NCI-H1417 (cell line): ENCODE measurements around the gene THSD7B.

Source experiments
- DNase-seq, 3 experiments: peaks; one replicate each; lab custom pipeline; 2025; lab: John Stamatoyannopoulos, UW

THSD7B gene

DNA sequence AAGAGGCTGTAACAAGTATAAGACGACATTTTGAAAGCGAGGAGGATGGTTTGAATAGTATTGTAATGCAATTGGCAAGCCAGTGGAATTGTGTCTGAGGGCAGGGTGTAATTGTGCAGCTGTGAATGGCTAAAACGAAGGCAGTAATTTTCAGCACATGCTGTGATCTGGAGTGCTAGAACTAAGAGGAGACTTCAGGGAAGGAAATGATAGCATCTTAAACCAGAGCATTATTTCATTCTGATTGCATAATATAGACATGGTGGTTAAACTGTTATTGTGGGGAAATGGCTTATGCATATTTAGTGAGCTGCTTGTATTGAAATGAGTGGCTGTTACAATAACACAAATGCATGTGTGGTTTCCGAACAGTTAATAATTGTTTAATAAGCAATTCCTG, 36.3 kb downstream of the THSD7B start:
- DNase-seq: no peak

DNA sequence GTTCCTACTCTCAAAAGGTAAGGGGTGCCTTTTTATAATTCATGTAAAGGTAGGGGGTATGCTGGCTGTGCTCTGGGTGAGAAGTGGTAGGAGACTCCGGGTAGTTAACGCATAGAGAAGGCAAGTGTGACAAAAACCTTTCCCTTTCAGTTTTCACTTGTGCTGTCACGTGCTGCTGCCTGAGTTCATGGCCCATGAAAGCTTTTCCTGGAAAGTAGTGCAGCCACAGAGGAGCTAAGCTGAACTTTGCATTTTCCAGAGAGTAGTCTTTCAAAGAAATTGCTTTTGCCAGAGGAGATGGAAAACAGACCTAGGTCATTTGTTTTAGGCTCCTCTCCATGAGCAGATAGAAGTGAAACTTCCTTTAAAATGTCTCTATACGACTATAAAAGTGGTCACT, 44.7 kb downstream of the THSD7B start:
- no peak for DNase-seq

DNA sequence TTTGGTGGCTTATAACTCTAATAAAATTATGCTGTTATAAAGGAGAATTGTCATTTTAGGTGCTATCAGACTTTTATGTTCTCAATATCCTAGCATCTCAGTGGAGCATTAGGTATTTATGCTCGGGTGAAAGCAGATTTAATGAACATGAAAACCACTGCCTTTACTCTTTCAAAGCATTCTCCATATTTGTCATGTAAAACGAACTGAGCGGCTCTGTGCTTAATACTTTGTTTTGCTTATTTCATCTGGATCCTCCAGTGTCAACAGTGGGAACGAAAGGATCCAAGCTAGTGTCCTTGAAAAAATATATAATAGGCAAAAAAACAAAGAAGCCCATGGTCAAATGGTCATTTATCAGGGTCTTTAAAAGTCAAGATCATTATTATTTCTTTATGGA, 53.5 kb downstream of the THSD7B start:
- no peak for DNase-seq

DNA sequence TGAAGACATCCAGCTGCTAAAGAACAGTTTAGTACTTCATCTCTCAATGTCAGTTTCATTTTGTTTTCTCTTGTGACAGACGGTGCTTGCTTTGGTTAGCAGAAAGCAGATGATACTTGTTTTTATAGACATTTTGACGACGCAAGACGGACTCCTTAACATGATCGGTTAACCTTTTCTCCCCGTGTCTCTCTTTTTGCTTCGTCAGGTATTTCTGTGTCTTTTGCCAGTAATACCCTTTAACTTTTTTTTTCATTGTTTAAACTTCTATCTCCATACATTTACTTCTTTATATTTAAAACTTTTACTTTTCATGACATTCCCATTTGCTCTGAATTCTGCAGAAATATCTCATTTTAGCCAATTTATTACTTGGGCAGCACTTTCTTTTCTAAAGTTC, 57.9 kb downstream of the THSD7B start:
- DNase-seq: no peak

DNA sequence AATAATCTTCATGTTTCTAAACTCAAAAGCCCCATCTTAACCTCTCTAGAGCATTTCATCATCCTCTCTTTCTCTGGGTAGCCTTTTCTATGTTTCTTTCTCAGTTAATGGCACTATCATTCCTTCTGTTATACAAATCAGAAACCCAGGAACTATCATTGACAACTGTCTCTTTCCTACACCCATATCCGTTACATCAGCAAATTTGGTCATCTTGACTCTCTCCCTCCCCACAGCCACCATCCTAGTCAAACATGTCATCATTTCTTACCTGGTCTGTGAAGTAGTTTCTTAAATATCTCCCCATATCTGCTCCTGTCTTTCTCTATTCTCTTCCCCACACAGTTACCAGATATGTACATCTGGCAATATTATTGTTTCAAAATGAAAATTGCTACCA, 62.8 kb downstream of the THSD7B start:
- no peak for DNase-seq

DNA sequence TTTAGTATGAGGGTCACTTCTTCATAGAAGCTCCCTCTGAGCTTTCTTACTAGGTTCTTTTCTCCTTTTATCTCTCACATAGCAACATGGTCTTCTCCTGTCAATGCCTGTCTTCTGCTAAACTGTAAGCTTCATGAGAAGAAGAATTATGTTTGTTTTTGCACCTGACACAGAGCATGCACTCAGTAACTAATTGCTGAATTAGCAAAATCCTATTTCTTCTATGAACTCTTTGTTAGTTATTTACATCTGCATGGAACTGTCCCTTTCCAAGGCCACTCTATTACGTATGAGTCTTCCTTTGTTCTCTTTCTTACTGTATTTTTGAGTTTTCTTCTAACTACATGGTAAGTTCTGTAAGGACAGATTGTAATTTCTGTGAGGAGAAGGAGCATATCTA, 63.4 kb downstream of the THSD7B start:
- no peak for DNase-seq

DNA sequence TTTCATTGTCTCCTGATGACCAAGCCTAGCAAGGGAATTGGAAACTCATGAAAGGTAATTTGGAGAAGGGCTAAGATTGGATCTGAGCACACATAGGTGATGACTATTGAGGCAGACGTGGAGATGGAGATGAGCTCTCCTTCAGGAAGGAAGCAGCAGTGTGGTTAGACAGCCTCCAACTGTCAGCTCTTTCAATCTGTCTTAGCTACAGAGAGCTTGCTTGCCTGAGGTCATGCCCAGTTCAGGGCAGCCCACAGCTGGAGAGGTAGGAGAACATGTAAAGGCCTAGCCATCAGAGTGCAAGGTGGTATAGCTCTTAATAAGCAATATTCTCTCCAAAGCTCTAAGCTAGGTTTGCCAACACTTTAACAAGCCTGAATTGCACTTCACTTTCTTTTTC, 79.2 kb downstream of the THSD7B start:
- DNase-seq: no peak

DNA sequence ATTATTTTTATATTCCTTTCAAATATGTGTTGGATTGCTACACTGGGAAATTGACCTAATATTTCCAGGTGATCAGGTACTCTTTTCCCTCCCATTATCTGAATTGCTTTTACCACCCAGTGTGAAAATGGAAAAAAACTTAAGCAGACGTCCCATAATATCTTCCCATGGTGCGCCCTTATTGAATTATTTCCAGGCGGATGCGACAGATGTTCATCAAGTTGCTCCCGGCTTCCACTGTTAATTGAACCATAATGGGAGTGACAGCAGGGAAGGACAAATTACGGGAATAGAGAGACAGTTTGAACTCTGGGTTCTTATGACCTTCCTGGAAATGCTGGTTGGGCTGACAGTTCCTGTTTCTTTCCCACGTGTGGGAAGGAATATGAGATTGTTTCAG, 93.3 kb downstream of the THSD7B start:
- peak in 2 of 3 experiments; percentile 13 to 63 for DNase-seq

DNA sequence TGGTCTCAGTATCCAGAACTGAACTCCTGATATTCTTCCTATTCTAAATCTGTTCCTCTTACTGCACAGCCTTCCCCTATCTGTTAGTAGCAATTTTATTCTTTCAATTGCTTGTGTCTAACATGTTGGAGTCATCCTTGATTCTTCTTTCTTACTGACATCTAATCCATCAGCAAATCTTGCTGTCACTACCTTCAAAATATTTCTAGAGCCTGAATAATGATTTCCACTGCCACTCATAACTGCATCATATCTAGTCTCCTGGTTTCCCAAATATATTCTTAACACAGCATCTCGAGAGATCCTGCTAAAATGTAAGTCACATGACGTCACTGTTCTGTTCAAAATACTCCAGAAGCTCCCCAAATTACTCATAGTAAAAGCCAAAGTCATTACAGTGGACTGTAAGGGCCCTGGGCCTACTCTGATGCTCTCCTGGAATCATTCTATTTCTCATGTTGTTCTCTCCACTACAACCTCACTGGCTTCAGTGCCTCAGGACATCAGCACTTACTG, 95.2 kb downstream of the THSD7B start:
- DNase-seq: no peak

DNA sequence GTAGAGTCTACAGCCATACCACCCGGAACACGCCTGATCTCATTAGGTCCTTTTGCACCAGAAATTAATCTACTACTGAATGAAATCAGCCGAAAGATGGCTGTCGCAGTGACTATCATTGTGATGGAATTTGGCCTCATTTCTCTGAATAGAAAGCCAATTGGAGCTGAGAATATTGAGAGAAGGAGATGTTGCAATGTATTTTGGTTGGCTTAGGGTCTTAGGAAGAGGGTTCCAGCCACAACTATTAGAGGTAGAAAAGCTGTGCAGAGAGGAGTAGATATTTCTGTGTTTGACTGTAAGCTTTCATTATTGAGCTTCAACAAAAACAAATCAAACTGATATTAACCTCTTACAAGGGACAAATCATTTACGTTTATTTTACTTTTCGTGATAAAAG, 98.1 kb downstream of the THSD7B start:
- no peak for DNase-seq

DNA sequence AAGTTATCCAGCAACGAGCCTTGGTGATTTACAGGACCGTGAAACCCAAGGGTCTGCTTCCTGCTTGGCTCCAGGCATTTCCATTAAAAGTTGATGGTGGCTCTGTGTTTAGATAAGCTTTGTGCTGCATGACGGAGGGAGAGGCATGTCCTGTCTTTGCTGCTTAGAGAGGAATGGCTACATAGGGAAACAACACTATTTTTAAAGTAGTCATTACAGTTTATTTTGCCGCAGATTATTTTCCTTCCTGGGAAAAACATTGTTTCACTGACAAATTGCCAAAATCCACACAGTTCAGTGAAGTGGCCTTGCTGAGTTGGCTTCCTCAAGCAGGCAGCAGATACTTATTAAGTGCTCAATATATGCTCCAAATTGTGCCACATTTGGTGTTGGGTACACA, 98.5 kb downstream of the THSD7B start:
- no peak for DNase-seq

DNA sequence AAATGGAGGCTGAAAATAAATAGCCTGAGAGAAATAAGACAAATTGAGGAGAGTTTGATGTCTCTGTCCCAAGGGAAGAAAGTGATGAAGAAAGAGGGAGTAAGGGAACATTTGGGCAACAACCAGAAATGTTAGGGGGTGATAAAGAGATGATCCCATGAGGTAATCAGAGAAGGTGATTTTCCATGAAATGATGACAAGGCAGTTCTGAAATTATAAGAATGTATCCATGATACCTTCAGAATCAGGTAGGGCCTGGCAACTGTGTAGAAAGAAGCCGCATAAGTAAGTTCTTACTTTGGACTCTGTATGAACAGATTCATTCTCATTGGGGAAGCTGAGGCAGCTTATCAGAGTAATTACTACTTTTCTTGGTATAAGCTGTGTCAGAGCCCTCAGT, 106.1 kb downstream of the THSD7B start:
- DNase-seq: no peak

DNA sequence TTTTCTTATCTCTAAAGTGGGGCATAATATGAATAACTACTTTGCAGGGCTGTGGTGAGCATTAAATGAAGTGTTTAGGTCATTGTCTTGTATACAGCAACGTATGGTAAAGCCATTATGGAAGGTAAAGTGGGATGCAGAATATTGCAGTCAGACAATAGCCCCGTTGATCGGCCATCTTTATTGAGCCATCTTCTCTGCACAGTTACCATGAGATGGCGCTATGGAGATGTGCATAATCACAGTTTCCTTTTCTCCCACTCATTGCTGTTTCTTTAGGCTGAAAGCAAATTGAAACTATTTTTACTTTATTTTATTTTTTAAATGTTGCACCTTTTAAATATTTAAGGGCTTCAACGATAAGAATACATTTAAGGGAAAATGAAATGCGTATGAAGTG, 108.9 kb downstream of the THSD7B start:
- peak in 2 of 3 experiments; percentile 3 to 13 for DNase-seq

DNA sequence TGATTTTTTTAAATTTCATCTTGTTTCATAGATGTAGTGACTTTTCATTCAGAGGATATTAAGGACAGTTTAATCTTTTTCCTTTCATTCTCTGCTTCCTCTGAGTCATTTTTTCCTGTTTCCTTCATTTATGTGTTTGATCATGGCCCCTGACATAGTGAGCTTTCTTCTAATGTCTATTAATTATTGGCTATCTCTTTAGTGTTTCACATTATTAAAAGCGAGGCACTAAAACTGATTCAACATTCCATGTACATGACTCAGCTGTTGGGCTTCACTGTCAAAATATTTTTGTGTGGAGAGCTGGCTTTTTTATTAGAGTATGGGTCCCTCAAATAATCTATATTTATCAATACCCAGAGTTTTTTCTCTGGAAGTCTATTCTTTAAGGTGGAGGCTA, 125.8 kb downstream of the THSD7B start:
- DNase-seq: no peak

DNA sequence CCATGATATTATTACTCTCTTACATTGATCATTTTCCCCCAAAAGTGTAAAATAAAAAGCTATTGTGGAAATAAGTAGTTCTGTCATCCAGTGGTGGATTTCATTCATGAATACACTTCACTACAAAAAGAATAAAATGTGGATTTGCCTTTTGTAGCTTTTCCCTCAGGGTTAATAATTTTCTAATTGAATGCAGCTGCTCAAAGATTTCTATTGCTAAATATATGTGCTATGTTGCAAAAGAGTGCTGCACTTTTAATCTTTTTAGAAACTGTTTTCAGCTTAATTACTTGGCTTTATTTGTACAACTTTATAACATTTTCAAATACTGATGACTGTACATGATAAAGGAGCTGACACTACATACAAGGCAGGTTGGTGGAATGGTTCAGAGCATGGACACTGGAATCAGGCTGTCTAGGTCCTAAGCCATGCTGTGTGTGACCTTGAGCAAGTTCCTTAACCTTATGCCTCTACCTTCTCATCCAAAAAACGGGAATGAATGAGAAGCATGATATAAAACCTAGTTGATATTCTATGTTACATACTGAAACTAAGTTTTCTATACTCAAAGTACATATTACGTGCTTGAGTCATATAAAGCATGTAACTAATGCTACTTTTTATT, 128.8 kb downstream of the THSD7B start:
- no peak for DNase-seq

DNA sequence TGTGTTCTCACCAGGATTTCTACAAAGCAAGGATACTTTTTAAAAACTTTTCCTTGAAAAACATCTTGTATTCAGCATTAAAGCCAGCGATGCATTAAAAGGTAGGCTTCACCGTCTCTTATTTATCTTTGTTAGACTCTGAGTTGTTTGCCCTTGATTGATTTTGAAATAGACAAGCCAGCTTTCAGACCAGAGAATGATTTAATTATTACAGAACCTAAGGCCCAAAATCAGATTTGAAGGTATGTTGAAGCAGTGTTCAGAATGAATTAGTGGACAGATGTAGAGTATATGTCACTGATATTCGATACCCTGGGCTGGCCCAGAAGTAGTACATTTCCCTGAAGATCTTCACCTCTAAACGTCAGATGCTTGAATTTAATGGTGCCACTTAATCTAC, 136.4 kb downstream of the THSD7B start:
- DNase-seq: no peak

DNA sequence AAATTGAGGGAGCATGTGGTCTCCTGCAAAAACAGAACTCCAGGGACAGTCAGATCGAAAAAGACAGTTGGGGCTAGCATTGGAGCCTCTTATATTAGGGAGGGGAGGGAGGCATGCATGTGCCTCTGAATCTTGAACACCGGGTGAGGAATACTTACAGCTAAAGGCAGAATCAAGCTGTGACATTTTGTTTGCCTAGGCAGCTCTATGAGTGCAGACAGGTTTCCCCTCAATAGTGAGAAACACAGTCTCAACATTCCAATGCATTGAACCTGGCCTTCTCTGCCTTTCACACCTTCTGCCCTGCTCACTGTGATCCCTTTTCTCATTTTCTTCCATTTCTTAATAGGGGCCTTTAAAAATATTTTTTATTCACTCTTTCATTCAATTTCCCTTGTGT, 140.4 kb downstream of the THSD7B start:
- DNase-seq: no peak

DNA sequence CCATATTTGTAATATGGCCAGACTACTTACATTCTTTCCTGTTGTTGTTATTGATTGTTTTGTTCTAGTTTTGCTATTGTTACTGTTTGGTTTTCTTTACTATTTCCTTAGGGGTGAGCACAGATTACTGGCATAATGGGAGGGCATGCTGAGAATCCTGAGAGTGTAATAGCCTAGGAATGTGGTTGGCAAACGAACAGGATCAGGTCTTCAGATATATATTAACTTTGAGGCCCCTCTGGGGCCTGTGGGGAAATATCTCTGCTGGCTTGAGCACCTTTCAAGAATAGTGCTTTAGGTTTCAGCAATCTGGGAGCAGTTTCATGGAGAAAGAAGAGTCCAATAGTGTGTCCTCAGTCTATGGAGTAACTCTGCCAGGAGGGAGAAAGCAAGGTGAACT, 144.4 kb downstream of the THSD7B start:
- no peak for DNase-seq

DNA sequence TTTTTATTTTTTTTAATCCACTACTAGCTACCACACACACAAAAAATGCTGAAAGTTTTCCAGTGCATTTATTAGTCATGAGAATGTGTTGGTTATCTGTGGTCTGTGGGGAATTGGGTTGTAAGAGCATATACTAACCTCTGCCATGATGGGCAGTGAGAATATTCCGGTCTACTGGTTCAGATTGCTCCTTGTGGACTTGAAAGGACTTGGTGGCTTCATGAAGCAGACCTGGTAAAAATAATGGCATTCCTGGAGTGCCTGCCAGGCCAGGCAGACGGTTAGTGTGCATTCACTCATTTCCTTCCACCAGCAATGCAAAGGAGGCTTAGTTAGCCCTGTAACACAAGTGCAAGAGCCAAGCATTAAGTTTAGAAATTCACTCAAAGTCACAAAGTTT, 150.8 kb downstream of the THSD7B start:
- DNase-seq: no peak

DNA sequence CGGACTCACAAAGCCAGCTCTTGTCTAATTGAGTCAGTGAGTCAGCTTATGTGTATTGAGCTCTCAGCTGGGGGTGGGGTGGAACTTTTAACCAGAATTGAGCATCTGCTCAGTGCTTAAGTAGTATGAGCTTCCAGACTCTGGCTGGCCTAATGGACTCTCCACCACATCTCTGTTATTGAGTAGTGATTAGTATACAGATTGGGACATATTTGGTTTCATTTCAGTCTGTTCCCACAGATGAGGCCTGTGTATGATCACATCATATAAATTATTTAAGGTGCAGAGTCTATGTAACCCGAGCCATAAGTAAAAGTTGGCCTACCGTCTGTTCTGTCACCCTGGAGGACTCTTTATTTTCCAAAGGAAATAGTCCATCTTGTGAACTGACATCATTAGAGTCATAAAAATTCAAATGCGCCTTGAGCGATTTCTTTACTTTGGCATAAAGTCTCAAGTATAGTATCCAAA, 152.1 kb downstream of the THSD7B start:
- DNase-seq: no peak

DNA sequence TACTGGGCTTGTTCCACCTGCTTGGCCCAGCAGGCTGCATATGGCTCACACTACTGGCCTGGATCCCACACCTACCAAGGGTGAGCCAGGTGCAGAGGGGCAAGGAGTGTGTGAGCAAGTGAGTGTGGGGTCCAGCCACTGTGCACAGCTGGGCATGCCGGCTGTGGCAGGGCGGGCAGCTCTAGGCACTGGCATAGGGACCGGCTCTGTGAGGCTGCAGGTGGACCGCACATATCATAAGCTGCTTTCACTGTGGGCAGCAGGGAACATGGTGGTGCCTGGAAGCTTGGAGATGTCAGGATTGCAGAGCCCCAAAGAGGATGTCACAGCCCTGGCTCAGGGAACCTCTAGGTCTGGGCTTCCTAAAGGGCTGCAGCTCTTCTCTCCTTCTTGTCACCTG, 154.3 kb downstream of the THSD7B start:
- no peak for DNase-seq

DNA sequence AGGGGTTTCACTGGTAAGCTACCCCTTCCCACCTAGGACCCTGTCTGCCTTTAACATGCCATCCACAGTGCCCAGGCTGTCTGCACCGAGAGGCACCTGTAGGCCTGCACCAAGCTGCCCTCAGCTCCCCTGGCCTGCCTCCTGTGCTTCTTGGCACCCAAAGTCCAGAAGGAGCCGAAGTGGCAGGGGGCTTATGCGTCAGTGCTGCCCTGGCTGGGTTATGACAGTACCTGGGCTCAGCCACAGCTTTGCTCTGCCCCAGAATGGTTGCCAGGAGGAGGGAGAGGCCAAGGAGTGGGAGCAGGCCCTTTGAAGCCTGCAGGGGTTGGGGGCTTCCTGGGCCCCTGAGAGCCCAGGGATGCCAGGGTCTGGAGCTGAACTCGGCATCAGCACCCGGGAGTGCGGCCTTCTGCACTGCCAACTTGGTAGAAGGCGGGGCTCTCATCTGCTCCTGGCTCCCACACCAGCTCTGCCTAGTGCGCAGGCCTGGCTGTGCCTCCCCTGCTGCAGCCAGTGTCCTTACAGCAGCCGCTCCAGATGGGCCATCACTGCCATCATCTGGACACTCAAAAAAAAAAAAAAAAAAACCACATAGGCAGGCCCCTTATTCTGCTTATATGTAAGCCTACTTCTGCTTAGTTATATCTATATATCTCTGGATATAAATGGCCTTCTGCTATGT, 155.4 kb downstream of the THSD7B start:
- peak in 1 of 3 experiments; percentile 16 for DNase-seq

DNA sequence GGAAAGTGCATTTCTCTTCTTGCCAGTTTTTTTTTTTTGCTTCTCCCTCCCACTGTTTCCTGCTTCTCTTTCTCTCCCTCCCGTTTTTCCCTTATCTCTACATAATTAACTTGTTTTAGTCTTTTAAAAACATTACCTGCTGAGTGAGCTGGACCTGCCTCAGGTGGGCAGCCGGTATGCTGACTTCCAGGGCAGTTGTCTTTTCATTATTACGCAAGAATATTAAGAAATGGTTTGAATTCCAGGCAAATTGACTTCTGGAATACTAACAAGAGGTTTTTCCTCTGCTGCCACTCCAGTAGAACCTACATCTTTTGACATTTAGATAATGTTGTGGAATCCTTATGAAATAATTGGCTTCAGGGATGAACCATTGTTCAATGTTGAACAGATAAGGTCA, 161.8 kb downstream of the THSD7B start:
- no peak for DNase-seq

DNA sequence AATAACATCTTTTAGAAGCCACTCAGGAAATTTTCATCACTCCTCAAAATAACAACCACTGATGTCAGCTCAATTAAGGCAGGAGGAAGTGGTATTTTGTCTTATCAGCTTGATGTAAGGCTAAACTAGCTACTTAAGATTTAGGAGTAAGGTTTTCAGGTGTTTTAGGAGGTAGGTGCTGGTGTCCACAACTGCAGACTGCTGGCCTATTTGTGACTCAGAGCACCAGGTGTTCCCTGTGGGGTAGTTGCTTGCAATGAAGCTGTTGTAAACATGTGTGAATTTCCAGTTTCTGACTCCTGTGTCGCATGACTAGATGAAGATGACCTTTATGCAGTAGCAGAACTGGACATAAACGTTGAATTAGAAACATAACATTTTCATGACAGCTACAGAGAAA, 164.2 kb downstream of the THSD7B start:
- DNase-seq: no peak
